GM19035 (cell line): ENCODE data around the gene ZNF844.
"Not testable (repeated sequence)": the region's sequence is repeated elsewhere in the genome, so short reads cannot be mapped to it uniquely, and the experiment has no call there.

Experiments used
- ATAC-seq: cut with Tn5 transposase; IDR thresholded peaks from one replicate; pipeline ENCODE4 v1.9.1; 2021; ENCODE audit not compliant: unreplicated experiment

Gene ZNF844

GRCh38 chr19:12064590-12065538 is at the start of gene ZNF844:
ZNF844 (plus strand) TSS chr19:12064731; CDS start chr19:12064874, 143 bp downstream.
- no peak for ATAC-seq

GRCh38 chr19:12015015-12015752 is 49.3 kb upstream of the ZNF844 start:
- no peak for ATAC-seq

GRCh38 chr19:12015753-12016116 is 48.8 kb upstream of the ZNF844 start:
- ATAC-seq = no peak

GRCh38 chr19:12034198-12034597 is 30.3 kb upstream of the ZNF844 start:
- ATAC-seq = no peak

- ATAC-seq = no peak
These were observed 29.9 kb upstream of the ZNF844 start for GRCh38 chr19:12034620-12035019.

- ATAC-seq = peak; percentile 53
These were observed 29.0 kb upstream of the ZNF844 start, which contains the start of gene ZNF433 for GRCh38 chr19:12035220-12036172. ZNF433 (minus strand) TSS chr19:12035679; CDS start chr19:12035539, 140 bp downstream.

GRCh38 chr19:12042893-12043292 is 21.6 kb upstream of the ZNF844 start:
- ATAC-seq = no peak

GRCh38 chr19:12043752-12044422 is 20.6 kb upstream of the ZNF844 start:
- no peak for ATAC-seq

- ATAC-seq = no peak
These were observed 16.7 kb upstream of the ZNF844 start for GRCh38 chr19:12047868-12048267.

GRCh38 chr19:12052091-12052496 is 12.4 kb upstream of the ZNF844 start:
- ATAC-seq = no peak

GRCh38 chr19:12052497-12053169 is 11.9 kb upstream of the ZNF844 start, which contains the start of gene ZNF878:
ZNF878 (minus strand) TSS chr19:12052961; CDS start chr19:12052801, 160 bp downstream.
- no peak for ATAC-seq

- no peak for ATAC-seq
These were observed 8.7 kb upstream of the ZNF844 start for GRCh38 chr19:12055784-12056183.

GRCh38 chr19:12075538-12076139 is 11.1 kb downstream of the ZNF844 start:
- no peak for ATAC-seq

- not testable (repeated sequence) for ATAC-seq
These were observed 11.8 kb downstream of the ZNF844 start for GRCh38 chr19:12076331-12076730.

GRCh38 chr19:12077375-12077774 is 12.8 kb downstream of the ZNF844 start:
- no peak for ATAC-seq

GRCh38 chr19:12083336-12083735 is 18.8 kb downstream of the ZNF844 start:
- ATAC-seq = not testable (repeated sequence)

- no peak for ATAC-seq
These were observed 20.7 kb downstream of the ZNF844 start for GRCh38 chr19:12085074-12085818.

- no peak for ATAC-seq
These were observed 26.3 kb downstream of the ZNF844 start for GRCh38 chr19:12090807-12091206.
